D721Med (cell line): ENCODE measurements around the gene TSEN54.
"Not testable (repeated sequence)": the region's sequence is repeated elsewhere in the genome, so short reads cannot be mapped to it uniquely, and the experiment has no call there.

ENCODE experiments used
- DNase-seq: peaks from one replicate; pipeline ENCODE4 v3.0.0; 2011; ENCODE audit warnings: low spot score; ENCODE audit not compliant: insufficient read length
- FAIRE-seq: peaks from 2 replicates; lab custom pipeline; 2011; peaks lifted over from hg19 to GRCh38; lab: Jason Lieb, UNC
- TF ChIP-seq, protein P1 (sequence below): IDR thresholded peaks from 2 replicates; pipeline ENCODE4 v1.5.1; 2012; ENCODE audit warnings: mild to moderate bottlenecking, control low read depth; ENCODE audit not compliant: insufficient read depth; ENCODE audit errors: missing control alignments

TSEN54 gene

DNA sequence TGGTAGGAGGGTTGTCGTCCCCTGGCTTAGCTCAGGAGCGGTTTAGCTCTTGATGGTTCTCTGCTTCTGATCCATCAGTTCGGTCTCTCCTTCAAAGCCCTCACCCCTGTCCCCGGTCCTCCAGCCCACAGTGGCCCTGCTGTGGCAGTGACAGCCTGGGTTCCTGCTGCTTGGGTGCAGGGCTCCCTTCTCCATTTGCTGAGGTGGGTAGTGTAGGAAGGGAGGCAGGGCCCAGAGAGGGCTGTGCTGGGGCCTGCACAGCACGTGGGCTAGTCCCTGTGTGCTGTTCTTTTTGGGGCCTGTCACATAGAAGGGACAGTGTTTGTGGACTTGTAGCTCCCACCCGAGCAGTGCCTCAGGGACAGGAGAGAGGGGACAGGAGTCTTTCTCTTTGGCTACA is 41.6 kb upstream of the TSEN54 start:
- TF ChIP-seq, protein P1, sequence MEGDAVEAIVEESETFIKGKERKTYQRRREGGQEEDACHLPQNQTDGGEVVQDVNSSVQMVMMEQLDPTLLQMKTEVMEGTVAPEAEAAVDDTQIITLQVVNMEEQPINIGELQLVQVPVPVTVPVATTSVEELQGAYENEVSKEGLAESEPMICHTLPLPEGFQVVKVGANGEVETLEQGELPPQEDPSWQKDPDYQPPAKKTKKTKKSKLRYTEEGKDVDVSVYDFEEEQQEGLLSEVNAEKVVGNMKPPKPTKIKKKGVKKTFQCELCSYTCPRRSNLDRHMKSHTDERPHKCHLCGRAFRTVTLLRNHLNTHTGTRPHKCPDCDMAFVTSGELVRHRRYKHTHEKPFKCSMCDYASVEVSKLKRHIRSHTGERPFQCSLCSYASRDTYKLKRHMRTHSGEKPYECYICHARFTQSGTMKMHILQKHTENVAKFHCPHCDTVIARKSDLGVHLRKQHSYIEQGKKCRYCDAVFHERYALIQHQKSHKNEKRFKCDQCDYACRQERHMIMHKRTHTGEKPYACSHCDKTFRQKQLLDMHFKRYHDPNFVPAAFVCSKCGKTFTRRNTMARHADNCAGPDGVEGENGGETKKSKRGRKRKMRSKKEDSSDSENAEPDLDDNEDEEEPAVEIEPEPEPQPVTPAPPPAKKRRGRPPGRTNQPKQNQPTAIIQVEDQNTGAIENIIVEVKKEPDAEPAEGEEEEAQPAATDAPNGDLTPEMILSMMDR, result no peak
- DNase-seq (no peak), FAIRE-seq (no peak)

DNA sequence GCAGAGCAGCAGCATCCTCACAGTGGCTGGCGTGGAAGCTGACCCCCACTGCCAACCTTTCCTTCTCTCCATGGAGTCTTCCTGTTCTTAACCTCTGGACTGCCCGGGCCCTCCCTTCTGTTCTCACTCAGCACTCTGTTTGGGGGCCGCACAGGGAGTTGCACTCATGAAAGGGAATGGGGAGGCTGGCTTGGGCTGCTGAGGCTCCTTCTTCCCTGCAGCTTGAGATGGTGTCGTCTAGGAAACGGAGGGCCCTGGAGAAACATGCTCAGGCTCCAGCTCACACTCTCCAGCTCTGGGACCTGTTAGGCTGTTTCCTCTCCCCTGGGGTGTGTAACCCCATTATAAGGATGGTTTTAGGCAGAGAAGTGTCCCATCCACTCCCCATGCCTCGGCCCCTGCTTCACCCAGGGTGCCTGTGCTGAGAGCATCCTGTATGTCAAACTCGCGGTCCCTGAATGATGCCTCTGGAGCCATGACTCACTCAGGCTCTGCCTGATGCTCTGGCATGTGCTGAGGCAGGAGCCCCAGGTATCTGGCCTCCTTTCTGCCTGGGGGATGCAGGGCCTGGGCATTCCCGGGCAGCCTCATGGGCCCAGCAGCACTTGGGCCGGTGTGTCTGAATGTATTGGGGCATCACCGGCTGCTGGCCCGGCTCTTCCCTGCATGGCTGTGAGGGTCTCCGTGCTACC is 41.0 kb upstream of the TSEN54 start:
- FAIRE-seq, result no peak
- no peak for DNase-seq
- TF ChIP-seq, protein P1, result no peak

DNA sequence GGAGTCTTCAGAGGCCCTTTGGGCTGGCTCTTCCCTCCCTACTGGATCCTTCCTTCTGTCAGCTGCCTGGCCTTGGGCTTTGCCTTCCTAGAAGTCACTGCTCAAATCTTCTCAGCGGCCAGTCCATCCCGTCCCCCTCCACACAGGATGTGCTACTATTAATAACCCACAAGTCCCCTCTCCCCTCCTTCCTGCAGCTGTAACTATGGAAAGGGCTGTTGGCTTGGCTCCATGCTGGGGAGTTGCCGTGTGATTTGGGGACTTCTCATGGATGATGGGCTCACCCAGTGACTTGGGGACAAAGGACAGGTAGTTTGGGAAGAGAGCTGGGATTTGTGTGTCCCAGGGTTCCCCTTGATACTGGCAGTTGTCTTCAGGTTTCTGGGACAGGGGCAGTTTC is 40.5 kb upstream of the TSEN54 start:
- FAIRE-seq (no peak), DNase-seq (no peak)
- TF ChIP-seq, protein P1, result no peak

DNA sequence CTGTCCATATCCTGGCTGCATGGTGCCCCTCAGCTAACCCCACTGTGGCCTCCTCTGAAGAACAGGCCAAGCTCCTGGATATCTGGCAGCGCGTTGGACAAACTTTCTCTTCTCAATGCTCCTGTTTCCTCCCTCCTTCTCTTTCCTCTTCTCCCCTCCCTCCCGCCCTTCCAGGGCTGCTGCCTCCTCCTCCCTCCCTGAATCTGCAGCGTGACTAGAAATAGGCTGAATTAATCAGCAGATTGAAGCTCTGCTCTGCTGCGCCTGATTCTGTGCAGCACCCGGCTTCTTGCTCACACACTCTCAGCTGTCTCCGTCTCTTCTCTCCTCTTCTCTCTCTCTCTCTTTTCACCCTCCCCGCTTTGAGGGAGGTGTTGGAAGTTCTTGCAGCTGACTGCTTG is 40.1 kb upstream of the TSEN54 start:
- no peak for DNase-seq

DNA sequence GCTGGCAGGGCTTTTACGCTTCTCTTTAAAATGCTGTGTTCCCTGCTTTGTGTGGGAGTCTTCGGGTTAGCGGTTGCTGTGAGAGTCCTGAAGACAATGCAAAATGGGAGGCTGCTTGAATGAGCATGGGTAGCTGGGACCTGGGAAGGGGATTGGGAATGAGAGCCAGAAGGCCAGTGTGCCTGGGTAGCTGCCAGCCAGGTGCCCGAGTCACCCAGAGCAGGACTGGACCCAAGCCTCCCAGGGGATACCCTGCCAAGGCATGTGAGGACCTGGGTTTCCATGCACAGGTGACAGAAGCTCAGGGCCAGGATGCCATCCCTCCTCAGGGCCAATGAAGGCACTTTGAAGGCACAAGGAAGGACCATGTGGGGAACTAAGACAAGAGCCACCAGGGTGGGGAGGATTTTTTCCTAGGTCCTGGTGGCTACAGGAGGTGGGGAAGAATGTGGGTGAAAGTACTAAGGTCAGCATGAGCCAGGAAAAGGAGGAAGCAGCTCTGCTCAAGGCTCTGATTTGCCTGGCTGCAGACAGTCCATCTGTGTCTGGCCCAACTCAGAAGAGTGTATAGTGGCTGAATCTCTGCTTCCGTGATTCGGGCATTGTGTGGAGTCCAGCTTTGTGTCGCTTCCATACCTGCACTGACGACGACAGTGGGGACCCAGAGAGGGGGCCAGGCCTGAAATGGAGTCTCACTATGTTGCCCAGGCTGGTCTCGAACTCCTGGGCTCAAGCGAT is 39.4 kb upstream of the TSEN54 start:
- DNase-seq (no peak), FAIRE-seq (no peak)
- TF ChIP-seq, protein P1, result no peak

More for the DNA sequence above, 40.1 kb upstream of the TSEN54 start:
- FAIRE-seq, result no peak
- TF ChIP-seq, protein P1, result no peak

DNA sequence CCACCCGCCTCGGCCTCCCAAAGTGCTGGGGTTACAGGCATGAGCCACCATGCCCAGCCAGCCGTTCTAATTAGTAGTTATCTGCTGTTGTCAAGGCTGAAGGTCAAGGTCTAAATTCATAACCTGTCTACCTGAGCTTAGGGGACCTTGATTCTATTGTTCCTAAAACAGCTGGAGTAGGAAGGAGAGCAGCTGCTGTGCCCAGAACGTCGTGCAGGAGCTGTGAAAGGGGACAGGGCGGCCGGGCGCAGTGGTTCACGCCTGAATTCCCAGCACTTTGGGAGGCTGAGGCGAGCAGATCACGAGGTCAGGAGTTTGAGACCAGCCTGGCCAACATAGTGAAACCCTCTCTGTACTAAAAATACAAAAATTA is 38.9 kb upstream of the TSEN54 start:
- DNase-seq, FAIRE-seq: not testable (repeated sequence)

DNA sequence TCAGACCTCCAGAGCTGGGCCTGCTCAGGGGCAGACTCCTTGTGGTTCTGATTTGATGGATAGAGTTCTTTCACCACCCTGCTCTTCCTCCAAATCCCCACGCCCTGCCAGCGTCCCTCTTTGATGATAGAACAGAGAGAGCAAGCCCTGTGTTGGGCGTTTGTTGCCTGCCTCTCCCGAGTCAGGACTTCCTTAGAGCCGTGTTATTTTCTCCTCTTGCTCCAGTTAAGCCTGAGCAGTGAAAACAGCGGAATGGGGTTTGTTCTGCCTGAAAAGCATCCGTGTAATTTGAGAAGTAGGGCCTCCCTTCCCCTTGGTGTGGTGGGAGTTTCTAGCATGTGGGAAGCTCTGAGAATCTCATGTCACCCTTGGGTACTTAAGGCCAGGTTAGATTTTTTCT is 37.8 kb upstream of the TSEN54 start:
- no peak for FAIRE-seq
- TF ChIP-seq, protein P1, result no peak

More for the DNA sequence above, 37.8 kb upstream of the TSEN54 start:
- DNase-seq, result no peak
